Measurements from ENCODE around the gene CBL. TPM values are rescaled to one million over a fixed set of nuclear protein-coding genes. Genes with fewer than 3 reads are reported as not detected.

Gene CBL
- total and polyA plus RNA-seq, 12 donors = 2.7 to 15.6 (median 8.2) TPM

DNA sequence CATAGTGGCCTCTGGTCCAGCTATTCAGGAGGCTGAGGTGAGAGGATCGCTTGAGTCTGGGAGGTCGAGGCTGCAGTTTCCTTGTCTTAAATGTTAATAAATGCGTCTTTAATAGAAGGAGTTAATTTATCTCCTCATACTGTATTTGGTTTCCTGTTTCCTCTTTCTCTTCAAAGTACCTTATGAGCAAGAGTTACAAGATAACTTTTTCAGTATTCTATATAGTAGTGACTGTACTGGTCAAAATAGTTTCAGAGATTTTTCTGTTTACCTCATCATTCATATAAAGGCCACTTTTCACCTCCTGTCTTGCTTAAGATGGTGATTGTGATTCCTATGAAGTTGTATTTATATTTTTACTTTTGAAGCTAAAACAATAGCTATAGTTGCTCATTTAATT lies 59.9 kb downstream of the CBL start:
- no peaks in the 10 kb centered on the region for H3K9me3 ChIP-seq
- no peaks in the 10 kb centered on the region for H3K36me3 ChIP-seq
- TF ChIP-seq CTCF (IDR thresholded peaks at IDR 0.05) = no peak
- DNase-seq (no peak), ATAC-seq (no peak)
- peak overlapping the region in 1 of 10 donors; percentile 21 for H3K27ac ChIP-seq
- intact Hi-C loops (cut with DNase I) = no loop called here
- WGBS, 2 donors = 82 to 86% methylated on average over 3 of the region's 3 CpGs
- H3K4me1 ChIP-seq = peaks cover 5 to 75% (median 33%) of the 10 kb centered on the region in 9 donors
- no peaks in the 10 kb centered on the region for H3K27me3 ChIP-seq
- H3K4me3 ChIP-seq = no peak overlapping the region

DNA sequence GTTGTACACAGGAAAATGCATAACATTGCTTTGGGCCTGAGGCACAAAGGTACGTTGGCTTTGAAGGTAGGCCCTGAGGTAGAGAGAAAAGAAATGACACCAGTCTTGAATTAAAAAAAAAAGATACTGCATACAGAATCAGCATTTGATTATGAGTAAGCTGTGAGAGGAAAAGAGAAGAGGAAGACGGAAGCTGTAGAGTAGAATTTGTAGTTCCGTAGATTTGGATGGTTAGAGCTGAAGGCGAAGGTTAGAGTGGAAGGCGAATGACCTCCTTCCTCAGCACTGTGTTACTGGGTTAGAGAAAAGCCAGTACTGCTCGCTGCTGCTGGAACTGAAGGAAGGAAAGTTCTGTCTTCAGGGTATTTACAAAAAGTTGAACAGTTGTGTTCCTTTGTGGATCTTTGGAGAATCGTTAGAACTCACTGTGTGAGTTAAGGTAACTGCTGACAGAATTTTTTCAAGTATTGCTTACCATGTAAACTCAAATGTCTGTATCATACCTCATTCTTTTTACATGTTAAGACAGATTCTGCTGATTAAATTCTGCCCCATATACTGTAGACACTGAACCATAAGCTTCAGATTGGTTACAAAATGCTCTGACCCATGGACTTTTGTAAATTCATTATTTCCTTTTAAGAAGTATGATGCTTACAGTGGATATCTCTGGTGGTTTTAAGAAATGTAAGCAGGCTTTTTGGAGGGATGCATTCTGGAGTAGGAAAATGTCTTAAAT lies 60.5 kb downstream of the CBL start:
- Histone ChIP-seq H3K9me3 (no peaks in the 10 kb centered on the region), H3K36me3 (peaks cover 0 to 4% (median 0%) of the 10 kb centered on the region in 9 donors), H3K4me1 (peaks cover 5 to 69% (median 33%) of the 10 kb centered on the region in 9 donors), H3K4me3 (no peak overlapping the region), H3K27ac (peak overlapping the region in 1 of 10 donors; percentile 21), H3K27me3 (no peaks in the 10 kb centered on the region)
- whole genome bisulfite sequencing, 2 donors = 79 to 80% methylated on average over 7 of the region's 7 CpGs
- intact Hi-C loops (cut with DNase I) = no loop called here
- ATAC-seq (no peak), DNase-seq (no peak)
- no peak for TF ChIP-seq CTCF (IDR thresholded peaks at IDR 0.05)

DNA sequence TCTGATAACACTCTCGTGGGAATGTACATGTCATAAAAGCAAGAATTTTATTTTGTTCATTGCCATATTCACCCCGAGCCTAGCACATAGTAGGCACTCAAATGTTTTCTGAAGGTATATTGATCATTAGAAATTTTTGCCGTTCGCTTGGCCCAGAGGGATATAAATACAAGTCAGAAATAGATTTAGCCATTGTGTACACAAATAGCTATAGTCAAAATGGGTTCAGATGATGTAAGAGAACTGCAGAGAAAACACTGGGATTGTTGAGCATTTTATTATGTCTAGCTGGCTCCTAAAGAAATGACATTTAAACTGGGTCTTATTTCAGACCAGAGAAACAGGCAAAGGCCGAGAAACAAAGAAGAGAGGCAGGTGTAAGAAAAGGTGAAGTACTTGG lies 61.5 kb downstream of the CBL start:
- Histone ChIP-seq H3K9me3 (no peaks in the 10 kb centered on the region), H3K36me3 (peaks cover 0 to 13% (median 6%) of the 10 kb centered on the region in 9 donors), H3K4me3 (no peak overlapping the region), H3K27ac (no peak overlapping the region), H3K4me1 (peaks cover 5 to 60% (median 25%) of the 10 kb centered on the region in 9 donors), H3K27me3 (no peaks in the 10 kb centered on the region)
- ATAC-seq (no peak), DNase-seq (no peak)
- 78 to 80% methylated on average over 5 of the region's 5 CpGs for WGBS, 2 donors
- no peak for TF ChIP-seq CTCF (IDR thresholded peaks at IDR 0.05)
- intact Hi-C loops (cut with DNase I) = no loop called here

- Histone ChIP-seq H3K4me3 (no peak overlapping the region), H3K4me1 (peaks cover 0 to 3% (median 0%) of the 10 kb centered on the region in 9 donors), H3K27me3 (no peaks in the 10 kb centered on the region), H3K27ac (no peak overlapping the region), H3K36me3 (peaks cover 0 to 74% (median 18%) of the 10 kb centered on the region in 9 donors), H3K9me3 (no peaks in the 10 kb centered on the region)
- 88 to 90% methylated on average over 6 of the region's 6 CpGs for WGBS, 2 donors
- DNase-seq (no peak), ATAC-seq (no peak)
- TF ChIP-seq CTCF (IDR thresholded peaks at IDR 0.05) = no peak
- intact Hi-C loops (cut with DNase I) = loop anchor here in 1 of 10 donors (10.0 kb wide), 1 partner anchor 59 kb away; no protein-coding TSS in a partner anchor
These were observed 67.6 kb downstream of the CBL start for GRCh38 chr11:119273721-119274120.
